T47D (cell line): Measurements from ENCODE around the gene MED8.

Source experiments
- DNase-seq, 2 experiments: peaks; one replicate each; pipeline versions ENCODE4 v3.0.0 to v3.0.0-alpha.2; 2011 to 2012; ENCODE audit warnings: low read depth in 1 of 2, low spot score in 1 of 2
- JUND ChIP-seq: IDR thresholded peaks from 2 replicates; pipeline ENCODE4 v1.6.1; 2012; ENCODE audit warnings: low read depth
- in situ Hi-C: cut with HindIII; loops from 2 replicates; pipeline ENCODE4 v1.10.0; 2016; ENCODE audit warnings: low sequenced_read_pairs, low pct_unique_long_range_greater_than_20kb

The MED8 gene

GRCh38 chr1:43345120-43345519, 44.5 kb downstream of the MED8 start:
- TF ChIP-seq JUND = no peak
- in situ Hi-C loops = no loop called here
- DNase-seq = no peak

DNA sequence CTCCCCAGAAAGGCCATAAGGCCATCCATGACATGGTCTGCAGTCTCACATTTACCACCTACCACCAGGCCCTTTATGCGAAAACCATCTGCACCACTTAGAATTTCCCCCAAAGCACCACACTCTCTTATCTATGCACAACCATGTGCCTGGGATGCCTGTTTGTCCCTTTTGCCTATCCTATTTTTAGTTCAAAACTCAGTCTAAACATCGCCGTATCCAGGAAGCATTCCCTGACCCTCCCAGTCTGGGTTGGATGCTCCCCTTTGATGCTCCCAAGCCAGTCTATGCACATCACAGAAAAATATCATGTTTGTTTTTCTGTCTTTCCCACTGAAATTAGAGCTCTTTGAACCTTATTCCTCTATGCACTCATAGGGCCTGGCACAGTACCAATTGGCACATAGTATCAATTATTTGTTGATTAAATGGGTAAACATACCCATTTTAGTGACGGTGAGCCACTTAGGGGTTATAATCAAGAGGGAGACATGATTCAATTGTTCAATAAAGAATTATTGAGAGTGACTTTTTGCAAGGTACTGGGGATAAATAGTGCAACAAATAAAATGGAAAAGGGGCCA, 45.2 kb downstream of the MED8 start:
- in situ Hi-C loops = no loop called here
- no peak for DNase-seq
- no peak for TF ChIP-seq JUND

DNA sequence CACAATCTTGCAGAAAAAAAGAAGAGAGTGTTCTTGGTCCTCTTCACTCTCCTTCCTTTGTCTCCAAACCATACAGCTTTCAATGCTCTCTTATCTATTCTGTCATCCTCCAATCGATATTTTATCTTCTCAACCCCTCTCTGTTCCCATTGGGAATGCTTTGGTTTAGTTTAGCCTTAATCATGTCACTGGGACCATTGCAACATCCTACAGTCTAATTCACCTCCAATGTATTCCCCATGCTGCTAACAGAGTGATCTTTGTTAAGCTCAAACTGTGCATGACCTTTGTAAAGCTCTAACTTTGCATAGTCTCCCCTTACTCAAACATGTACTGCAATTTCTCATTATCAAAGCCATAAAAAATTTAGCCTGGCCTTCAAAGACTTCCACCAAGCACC, 49.0 kb downstream of the MED8 start:
- no peak for DNase-seq
- TF ChIP-seq JUND = no peak
- in situ Hi-C loops = no loop called here

- no peak for TF ChIP-seq JUND
- in situ Hi-C loops = no loop called here
- DNase-seq = no peak
Observed at GRCh38 chr1:43339584-43340232, 49.9 kb downstream of the MED8 start.

DNA sequence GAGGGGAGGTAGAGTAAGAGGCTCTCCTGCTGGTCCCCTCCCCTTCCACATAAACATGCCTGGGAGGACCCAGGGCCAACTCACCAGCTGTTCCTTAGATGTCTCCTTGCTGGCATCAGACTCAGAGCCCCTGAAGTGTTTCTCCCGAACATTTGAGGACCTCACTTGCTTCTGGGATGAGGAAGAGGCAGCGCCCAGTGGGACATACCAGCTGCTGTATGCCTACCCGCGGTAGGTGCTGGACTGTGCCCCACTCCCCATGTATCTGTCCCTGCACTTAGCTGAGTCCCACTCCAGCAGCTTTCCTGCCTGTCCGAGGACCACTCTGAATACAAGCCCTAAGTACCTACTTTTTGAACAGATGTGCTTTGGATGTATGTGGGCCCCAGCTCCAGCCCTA, 51.6 kb downstream of the MED8 start:
- in situ Hi-C loops = no loop called here
- DNase-seq = no peak
- TF ChIP-seq JUND = no peak

GRCh38 chr1:43337588-43337987, 52.0 kb downstream of the MED8 start, which contains the start of gene MPL:
MPL (plus strand) TSS chr1:43337818; CDS start chr1:43337849, 31 bp downstream.
- no peak for DNase-seq
- TF ChIP-seq JUND = no peak
- in situ Hi-C loops = no loop called here

GRCh38 chr1:43334453-43335205, 55.0 kb downstream of the MED8 start:
- in situ Hi-C loops = no loop called here
- no peak for DNase-seq
- no peak for TF ChIP-seq JUND
